ENCODE results near the gene NTM. TPM values are rescaled to one million over a fixed set of nuclear protein-coding genes. Genes with fewer than 3 reads are reported as not detected.

Gene NTM
- total and polyA plus RNA-seq, 4 experiments from 2014 or later = not detected

DNA sequence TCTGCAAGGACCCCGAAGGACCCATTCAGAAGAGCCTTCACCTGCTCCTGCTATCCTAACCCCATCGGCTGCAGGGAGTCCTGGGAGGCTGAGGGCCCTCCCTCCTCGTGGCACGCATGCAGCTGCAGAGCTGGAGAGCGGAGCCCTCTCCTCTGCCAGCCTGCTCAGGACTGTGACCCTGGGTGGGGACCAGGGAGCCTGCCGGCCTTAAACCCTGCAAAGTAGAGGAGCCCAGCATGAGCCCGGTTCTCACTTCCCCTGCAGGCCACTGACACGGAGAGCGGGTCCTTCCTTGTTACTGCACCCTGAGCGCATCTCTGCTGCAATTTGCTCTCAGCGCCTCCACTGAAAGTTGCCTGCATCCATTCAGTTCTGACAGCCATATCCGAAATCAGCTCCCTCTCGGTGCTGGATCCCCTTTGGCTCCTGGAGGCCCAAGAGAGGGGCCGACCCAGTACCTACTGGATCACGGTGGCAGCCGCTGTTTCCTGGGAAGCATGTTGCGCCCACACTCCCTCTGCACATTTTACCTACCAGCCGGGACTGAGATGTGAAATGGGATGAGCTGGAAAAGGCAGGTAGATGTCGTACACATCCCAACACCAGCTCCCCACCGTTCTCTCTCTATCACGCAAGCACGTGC is 312.1 kb downstream of the NTM start:
- H3K27ac ChIP-seq (ENCODE audit: low read depth, low read length) = no peak overlapping the region
- intact Hi-C loops (cut with micrococcal nuclease) = no loop called here
- H3K4me1 ChIP-seq (ENCODE audit: insufficient read depth, low read length) = no peaks in the 10 kb centered on the region
- no peaks in the 10 kb centered on the region for H3K9me3 ChIP-seq (ENCODE audit: control insufficient read depth in 1 of 2, low read length in 2 of 2)
- Mint-ChIP-seq H3K4me3 (no peak overlapping the region), H3K27me3 (peaks cover 0 to 8% of the 10 kb centered on the region in 2 donors), H3K9me3 (no peaks in the 10 kb centered on the region), H3K36me3 (no peaks in the 10 kb centered on the region), H3K4me1 (no peaks in the 10 kb centered on the region), H3K27ac (no peak overlapping the region)
- DNase-seq = no peak
- POLR2A ChIA-PET (ENCODE audit: partially characterized antibody) = no interaction called here
- no peaks in the 10 kb centered on the region for H3K36me3 ChIP-seq (ENCODE audit: insufficient read depth, low read length)
- CTCF ChIA-PET (ENCODE audit: partially characterized antibody) = no interaction called here
- no peaks in the 10 kb centered on the region for H3K27me3 ChIP-seq (ENCODE audit: insufficient read depth, low read length)
- H3K4me3 ChIP-seq (ENCODE audit: low read length in 2 of 2) = no peak overlapping the region

DNA sequence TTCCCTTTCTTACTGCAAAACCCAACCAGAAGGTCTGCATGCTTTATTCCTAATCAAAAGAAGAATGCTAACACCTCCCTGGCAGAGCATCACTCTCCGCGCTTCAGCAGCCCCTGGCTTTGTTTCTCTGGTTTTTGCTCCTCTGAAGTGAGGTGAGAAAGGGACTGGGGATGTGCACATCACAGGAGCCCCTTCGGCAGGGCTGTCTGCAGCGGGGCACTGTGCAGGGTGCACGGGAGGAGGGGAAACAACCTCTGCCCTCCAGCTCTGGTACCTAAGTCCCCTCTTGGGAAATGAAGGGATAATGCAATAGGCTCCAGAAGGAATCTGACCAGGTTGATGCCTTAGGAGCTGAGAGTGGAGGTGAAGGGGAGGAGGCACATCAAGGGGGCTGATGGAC is 312.7 kb downstream of the NTM start:
- Histone ChIP-seq H3K9me3 (ENCODE audit: control insufficient read depth in 1 of 2, low read length in 2 of 2) (no peaks in the 10 kb centered on the region), H3K36me3 (ENCODE audit: insufficient read depth, low read length) (no peaks in the 10 kb centered on the region), H3K4me3 (ENCODE audit: low read length in 2 of 2) (no peak overlapping the region), H3K4me1 (ENCODE audit: insufficient read depth, low read length) (no peaks in the 10 kb centered on the region), H3K27me3 (ENCODE audit: insufficient read depth, low read length) (no peaks in the 10 kb centered on the region), H3K27ac (ENCODE audit: low read depth, low read length) (no peak overlapping the region)
- H3K4me3 Mint-ChIP-seq = no peak overlapping the region
- ChIA-PET POLR2A (ENCODE audit: partially characterized antibody) (no interaction called here), CTCF (ENCODE audit: partially characterized antibody) (no interaction called here)
- H3K4me1 Mint-ChIP-seq = no peaks in the 10 kb centered on the region
- no peaks in the 10 kb centered on the region for H3K9me3 Mint-ChIP-seq
- intact Hi-C loops (cut with micrococcal nuclease) = no loop called here
- no peaks in the 10 kb centered on the region for H3K36me3 Mint-ChIP-seq
- no peak overlapping the region for H3K27ac Mint-ChIP-seq
- no peak for DNase-seq
- H3K27me3 Mint-ChIP-seq = peaks cover 0 to 8% of the 10 kb centered on the region in 2 donors

DNA sequence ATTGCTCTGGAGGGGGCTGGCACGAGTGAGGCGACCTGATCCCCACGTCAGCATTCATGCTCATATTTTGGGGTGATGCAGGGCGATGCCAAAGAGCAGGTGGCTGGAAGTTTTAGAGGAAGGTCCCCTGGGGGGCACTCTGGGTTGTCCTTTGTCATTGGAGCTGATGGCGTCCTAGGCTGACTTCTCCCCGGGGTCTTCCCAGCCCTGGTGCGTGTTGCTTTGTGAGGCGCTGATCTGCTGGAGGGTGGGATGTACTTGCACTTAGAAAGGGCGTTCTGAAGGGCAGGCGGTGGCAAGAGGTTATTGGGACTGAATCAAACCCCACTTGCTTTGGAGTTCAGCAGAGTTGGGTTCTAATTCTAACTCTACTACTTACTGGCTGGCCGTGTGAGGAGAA is 313.3 kb downstream of the NTM start:
- Histone ChIP-seq H3K4me3 (ENCODE audit: low read length in 2 of 2) (no peak overlapping the region), H3K27ac (ENCODE audit: low read depth, low read length) (no peak overlapping the region), H3K9me3 (ENCODE audit: control insufficient read depth in 1 of 2, low read length in 2 of 2) (no peaks in the 10 kb centered on the region), H3K27me3 (ENCODE audit: insufficient read depth, low read length) (no peaks in the 10 kb centered on the region), H3K4me1 (ENCODE audit: insufficient read depth, low read length) (no peaks in the 10 kb centered on the region), H3K36me3 (ENCODE audit: insufficient read depth, low read length) (no peaks in the 10 kb centered on the region)
- DNase-seq = no peak
- no peak overlapping the region for H3K4me3 Mint-ChIP-seq
- no peak overlapping the region for H3K27ac Mint-ChIP-seq
- peaks cover 0 to 8% of the 10 kb centered on the region in 2 donors for H3K27me3 Mint-ChIP-seq
- ChIA-PET POLR2A (ENCODE audit: partially characterized antibody) (no interaction called here), CTCF (ENCODE audit: partially characterized antibody) (interaction anchor here (0.8 kb wide), 1 partner anchor 10 kb away, joined by 3 read pairs; no protein-coding TSS in a partner anchor)
- intact Hi-C loops (cut with micrococcal nuclease) = no loop called here
- H3K36me3 Mint-ChIP-seq = no peaks in the 10 kb centered on the region
- no peaks in the 10 kb centered on the region for H3K4me1 Mint-ChIP-seq
- no peaks in the 10 kb centered on the region for H3K9me3 Mint-ChIP-seq

DNA sequence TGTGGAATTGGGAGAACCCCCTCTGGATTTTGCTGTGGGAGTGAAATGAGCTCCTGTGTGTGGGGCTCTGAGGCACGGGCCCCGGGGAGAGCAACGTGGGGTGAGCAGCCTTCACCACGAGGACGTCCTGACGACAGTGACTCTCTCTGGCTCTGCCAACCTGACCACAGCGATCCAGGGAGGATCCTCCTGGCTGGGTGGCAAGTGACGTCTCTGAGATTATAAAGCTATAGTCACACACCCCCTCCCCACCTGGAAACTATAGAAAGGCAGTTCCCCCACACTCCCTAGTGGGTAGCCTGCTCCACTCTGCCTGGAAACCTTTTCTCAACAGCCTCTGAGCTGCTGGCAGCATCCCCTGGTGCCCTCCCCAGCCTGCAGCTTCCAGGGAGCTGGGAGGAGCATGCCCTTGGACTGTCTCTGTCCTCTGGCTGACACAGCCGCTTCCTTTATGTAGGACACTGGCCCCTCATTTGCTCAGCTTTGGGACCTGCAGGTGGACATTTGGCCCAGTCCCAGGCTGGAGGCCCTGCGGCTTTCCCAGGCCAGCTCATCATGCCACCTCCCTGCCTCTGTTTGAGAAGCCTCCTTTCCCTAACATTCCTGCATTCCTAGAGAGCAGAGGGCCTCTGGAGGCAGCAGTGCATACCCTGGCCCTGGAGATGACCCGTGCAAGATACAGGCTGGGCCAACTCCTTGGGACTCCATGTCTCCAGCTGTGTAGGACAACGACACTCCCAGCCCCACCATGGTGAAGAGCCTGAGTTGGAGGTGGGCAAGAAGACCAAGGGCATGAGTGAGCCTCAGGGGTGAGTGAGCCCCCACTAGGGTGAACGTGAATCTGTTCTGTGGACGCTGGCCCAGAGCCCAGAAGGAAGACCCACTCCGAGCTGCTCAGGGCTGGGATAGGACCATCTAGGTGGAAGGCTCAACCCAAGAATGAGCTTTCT is 314.0 kb downstream of the NTM start:
- Mint-ChIP-seq H3K27ac (no peak overlapping the region), H3K4me3 (no peak overlapping the region), H3K9me3 (no peaks in the 10 kb centered on the region), H3K36me3 (no peaks in the 10 kb centered on the region), H3K27me3 (peaks cover 0 to 8% of the 10 kb centered on the region in 2 donors), H3K4me1 (no peaks in the 10 kb centered on the region)
- Histone ChIP-seq H3K4me3 (ENCODE audit: low read length in 2 of 2) (no peak overlapping the region), H3K36me3 (ENCODE audit: insufficient read depth, low read length) (no peaks in the 10 kb centered on the region), H3K4me1 (ENCODE audit: insufficient read depth, low read length) (no peaks in the 10 kb centered on the region), H3K9me3 (ENCODE audit: control insufficient read depth in 1 of 2, low read length in 2 of 2) (no peaks in the 10 kb centered on the region), H3K27ac (ENCODE audit: low read depth, low read length) (no peak overlapping the region), H3K27me3 (ENCODE audit: insufficient read depth, low read length) (no peaks in the 10 kb centered on the region)
- intact Hi-C loops (cut with micrococcal nuclease) = no loop called here
- ChIA-PET CTCF (ENCODE audit: partially characterized antibody) (interaction anchor here (0.8 to 1.5 kb wide), 3 partner anchors 10 kb away, joined by 3 read pairs; no protein-coding TSS in a partner anchor), POLR2A (ENCODE audit: partially characterized antibody) (no interaction called here)
- no peak for DNase-seq

DNA sequence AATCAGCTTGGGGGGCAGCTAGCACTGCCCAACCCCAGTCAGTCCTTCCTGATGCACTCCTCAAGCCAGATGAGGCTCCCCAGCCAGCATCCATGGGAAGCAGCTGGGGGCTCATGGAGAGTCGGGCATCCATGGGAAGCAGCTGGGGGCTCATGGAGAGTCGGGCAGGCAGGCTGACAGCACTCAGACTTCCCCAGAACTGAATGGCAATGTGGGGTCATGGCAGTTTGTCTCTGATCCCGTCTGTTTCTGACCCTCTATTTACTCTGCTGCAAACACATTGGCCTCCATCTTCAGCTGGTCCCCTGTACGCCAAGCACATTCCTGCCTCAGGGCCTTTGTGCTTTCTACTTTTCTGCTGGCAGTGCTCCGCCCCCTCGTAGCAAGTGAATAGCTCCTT is 314.8 kb downstream of the NTM start:
- intact Hi-C loops (cut with micrococcal nuclease) = no loop called here
- H3K4me1 ChIP-seq (ENCODE audit: insufficient read depth, low read length) = no peaks in the 10 kb centered on the region
- ChIA-PET POLR2A (ENCODE audit: partially characterized antibody) (no interaction called here), CTCF (ENCODE audit: partially characterized antibody) (interaction anchor here (0.8 to 1.5 kb wide), 2 partner anchors 9 to 11 kb away, joined by 3 read pairs; no protein-coding TSS in a partner anchor)
- Mint-ChIP-seq H3K9me3 (peaks cover 0 to 3% (median 0%) of the 10 kb centered on the region in 8 donors), H3K36me3 (no peaks in the 10 kb centered on the region), H3K4me3 (no peak overlapping the region), H3K27ac (no peak overlapping the region), H3K4me1 (peaks cover 0 to 5% (median 0%) of the 10 kb centered on the region in 4 donors), H3K27me3 (peaks cover 0 to 10% of the 10 kb centered on the region in 2 donors)
- no peaks in the 10 kb centered on the region for H3K36me3 ChIP-seq (ENCODE audit: insufficient read depth, low read length)
- no peak overlapping the region for H3K27ac ChIP-seq (ENCODE audit: low read depth, low read length)
- no peaks in the 10 kb centered on the region for H3K27me3 ChIP-seq (ENCODE audit: insufficient read depth, low read length)
- H3K9me3 ChIP-seq (ENCODE audit: control insufficient read depth in 1 of 2, low read length in 2 of 2) = no peaks in the 10 kb centered on the region
- DNase-seq = no peak
- H3K4me3 ChIP-seq (ENCODE audit: low read length in 2 of 2) = no peak overlapping the region

DNA sequence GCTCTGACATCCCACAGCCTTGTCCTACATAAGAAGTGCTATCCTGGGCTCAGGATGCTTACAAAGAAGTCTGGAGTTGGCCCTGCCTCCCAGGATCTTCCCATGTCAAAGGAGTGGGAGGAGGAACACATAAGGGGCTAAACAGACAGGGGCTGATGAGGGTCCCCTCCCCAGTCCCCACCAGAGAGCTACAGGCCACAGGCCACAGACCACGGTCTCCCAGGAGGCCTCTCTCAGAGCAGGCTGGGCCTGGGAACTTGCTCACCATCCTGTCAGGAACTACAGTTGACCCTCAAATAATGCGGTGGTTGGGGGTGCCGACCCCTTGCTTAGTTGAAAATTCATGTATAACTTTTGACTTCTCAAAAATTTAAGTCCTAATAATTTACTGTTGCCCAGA is 315.5 kb downstream of the NTM start:
- ChIA-PET CTCF (ENCODE audit: partially characterized antibody) (interaction anchor here (1.5 kb wide), 1 partner anchor 12 kb away, joined by 3 read pairs; no protein-coding TSS in a partner anchor), POLR2A (ENCODE audit: partially characterized antibody) (no interaction called here)
- H3K9me3 ChIP-seq (ENCODE audit: control insufficient read depth in 1 of 2, low read length in 2 of 2) = no peaks in the 10 kb centered on the region
- Mint-ChIP-seq H3K27ac (no peak overlapping the region), H3K4me1 (peaks cover 0 to 5% (median 2%) of the 10 kb centered on the region in 4 donors), H3K9me3 (peaks cover 0 to 4% (median 0%) of the 10 kb centered on the region in 8 donors), H3K4me3 (no peak overlapping the region), H3K36me3 (no peaks in the 10 kb centered on the region), H3K27me3 (peaks cover 0 to 10% of the 10 kb centered on the region in 2 donors)
- H3K4me3 ChIP-seq (ENCODE audit: low read length in 2 of 2) = no peak overlapping the region
- no peak for DNase-seq
- no peaks in the 10 kb centered on the region for H3K27me3 ChIP-seq (ENCODE audit: insufficient read depth, low read length)
- no peak overlapping the region for H3K27ac ChIP-seq (ENCODE audit: low read depth, low read length)
- no peaks in the 10 kb centered on the region for H3K4me1 ChIP-seq (ENCODE audit: insufficient read depth, low read length)
- no peaks in the 10 kb centered on the region for H3K36me3 ChIP-seq (ENCODE audit: insufficient read depth, low read length)
- intact Hi-C loops (cut with micrococcal nuclease) = no loop called here

DNA sequence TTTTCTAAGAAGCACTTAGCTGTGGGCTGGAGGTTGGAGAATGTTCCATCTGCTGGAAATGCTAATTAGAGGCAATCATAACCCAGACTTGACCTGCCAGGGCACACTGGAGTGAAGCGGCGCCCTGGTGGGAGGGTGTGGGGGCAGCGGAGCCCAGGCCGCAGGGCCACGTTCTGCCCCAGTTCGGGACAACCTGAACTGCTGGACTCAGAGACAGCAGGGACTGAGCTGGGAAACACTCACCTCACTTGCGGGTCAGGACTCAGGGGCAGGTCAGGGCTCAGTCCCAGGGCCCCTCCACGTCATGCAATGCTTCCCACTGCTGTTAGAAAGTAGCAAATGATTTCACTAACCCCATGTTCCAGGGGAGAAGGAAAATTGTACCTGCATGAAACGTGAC is 316.4 kb downstream of the NTM start:
- Histone ChIP-seq H3K4me3 (ENCODE audit: low read length in 2 of 2) (no peak overlapping the region), H3K9me3 (ENCODE audit: control insufficient read depth in 1 of 2, low read length in 2 of 2) (no peaks in the 10 kb centered on the region), H3K27me3 (ENCODE audit: insufficient read depth, low read length) (no peaks in the 10 kb centered on the region), H3K36me3 (ENCODE audit: insufficient read depth, low read length) (no peaks in the 10 kb centered on the region), H3K4me1 (ENCODE audit: insufficient read depth, low read length) (no peaks in the 10 kb centered on the region), H3K27ac (ENCODE audit: low read depth, low read length) (no peak overlapping the region)
- ChIA-PET POLR2A (ENCODE audit: partially characterized antibody) (no interaction called here), CTCF (ENCODE audit: partially characterized antibody) (no interaction called here)
- intact Hi-C loops (cut with micrococcal nuclease) = no loop called here
- DNase-seq = no peak
- Mint-ChIP-seq H3K27ac (no peak overlapping the region), H3K27me3 (peaks cover 0 to 10% of the 10 kb centered on the region in 2 donors), H3K4me3 (no peak overlapping the region), H3K4me1 (peaks cover 0 to 5% (median 2%) of the 10 kb centered on the region in 4 donors), H3K36me3 (no peaks in the 10 kb centered on the region), H3K9me3 (peaks cover 0 to 4% (median 0%) of the 10 kb centered on the region in 8 donors)

Measured in CD4-positive, alpha-beta memory T cell (primary cell).